CD14-positive monocyte (primary cell): ENCODE results near the gene LARGE2. TPM values are rescaled to one million over a fixed set of nuclear protein-coding genes. Genes with fewer than 3 reads are reported as not detected.

Experiments
- DNase-seq, 3 donors: peaks; one replicate each; pipeline ENCODE4 v3.0.0-alpha.2; 2011 to 2022
- H2AFZ ChIP-seq: 2 replicates; pipeline ENCODE4 v1.6.0; 2012; ENCODE audit warnings: mild to moderate bottlenecking, low read depth, low read length, inconsistent platforms; ENCODE audit not compliant: insufficient read depth, poor library complexity, severe bottlenecking
- H3K27ac ChIP-seq, 2 donors: 1 replicate in 1 of 2; 2 replicates in 1 of 2; pipeline ENCODE4 v1.5.1; 2012 to 2013; ENCODE audit warnings: low read length in 2 of 2, control low read depth in 1 of 2, inconsistent platforms in 1 of 2, low read depth in 1 of 2, mild to moderate bottlenecking in 1 of 2
- H3K27me3 ChIP-seq, 2 donors: one replicate each; pipeline versions ENCODE4 v1.6.0 to v1.6.1; 2011 to 2013; ENCODE audit warnings: low read length in 2 of 2; ENCODE audit not compliant: control insufficient read depth in 2 of 2, insufficient read depth in 2 of 2
- H3K36me3 ChIP-seq, 2 donors: replicated peaks in 1 of 2; 1 replicate in 1 of 2; 2 replicates in 1 of 2; pipeline versions ENCODE4 v1.5.1 to v1.6.1; 2012 to 2013; ENCODE audit warnings: low read length in 2 of 2, control low read depth in 1 of 2, inconsistent platforms in 1 of 2, mild to moderate bottlenecking in 1 of 2; ENCODE audit not compliant: insufficient read depth in 2 of 2, control insufficient read depth in 1 of 2
- H3K4me1 ChIP-seq, 2 donors: 1 replicate in 1 of 2; 2 replicates in 1 of 2; pipeline versions ENCODE4 v1.5.1 to v1.6.1; 2012 to 2013; ENCODE audit warnings: low read length in 2 of 2, control low read depth in 1 of 2, inconsistent platforms in 1 of 2, mild to moderate bottlenecking in 1 of 2, moderate library complexity in 1 of 2; ENCODE audit not compliant: insufficient read depth in 2 of 2, control insufficient read depth in 1 of 2
- H3K4me2 ChIP-seq: replicated peaks from 2 replicates; pipeline ENCODE3; 2012; ENCODE audit warnings: low read length, moderate library complexity, mild to moderate bottlenecking; ENCODE audit not compliant: poor library complexity, severe bottlenecking; ENCODE audit errors: extremely low read depth
- H3K4me3 ChIP-seq, 3 experiments: fragments of 200-600 bp in 1 of 3; sonication (generic) in 1 of 3; replicated peaks in 1 of 3; 1 replicate in 2 of 3; 2 replicates in 1 of 3; pipeline ENCODE4 v1.5.1; 2011 to 2013; ENCODE audit warnings: low read length in 3 of 3, mild to moderate bottlenecking in 3 of 3, control low read depth in 2 of 3, low read depth in 2 of 3, inconsistent platforms in 1 of 3, moderate library complexity in 1 of 3
- H3K79me2 ChIP-seq: 2 replicates; pipeline ENCODE4 v1.6.0; 2012; ENCODE audit warnings: mild to moderate bottlenecking, control low read depth, inconsistent platforms, low read length, moderate library complexity; ENCODE audit not compliant: insufficient read depth
- H3K9ac ChIP-seq: 2 replicates; pipeline ENCODE4 v1.6.0; 2017; ENCODE audit warnings: low read length, mild to moderate bottlenecking; ENCODE audit not compliant: insufficient read depth, poor library complexity, severe bottlenecking
- H3K9me3 ChIP-seq, 2 donors: replicated peaks in 1 of 2; 1 replicate in 1 of 2; 2 replicates in 1 of 2; pipeline versions ENCODE4 v1.5.1 to v1.6.1; 2012 to 2013; ENCODE audit warnings: low read length in 2 of 2, control low read depth in 1 of 2; ENCODE audit not compliant: control insufficient read depth in 1 of 2, insufficient read depth in 1 of 2
- H4K20me1 ChIP-seq: 2 replicates; pipeline ENCODE4 v1.6.0; 2012; ENCODE audit warnings: mild to moderate bottlenecking, low read length, control low read depth, moderate library complexity; ENCODE audit not compliant: insufficient read depth
- H3K27ac Mint-ChIP-seq, 7 donors: one replicate each; pipeline ENCODE4 v1.8.0; 2020; ENCODE audit warnings: mild to moderate bottlenecking in 7 of 7, mixed read lengths in 7 of 7, moderate library complexity in 6 of 7, inconsistent platforms in 2 of 7
- H3K27me3 Mint-ChIP-seq, 3 donors: one replicate each; pipeline ENCODE4 v1.8.0; 2021 to 2022; ENCODE audit warnings: low read depth in 3 of 3, mild to moderate bottlenecking in 3 of 3, mixed read lengths in 3 of 3, moderate library complexity in 3 of 3, inconsistent platforms in 1 of 3
- H3K36me3 Mint-ChIP-seq, 2 donors: one replicate each; pipeline ENCODE4 v1.8.0; 2020; ENCODE audit warnings: mixed read lengths in 2 of 2, inconsistent platforms in 1 of 2, mild to moderate bottlenecking in 1 of 2
- H3K4me1 Mint-ChIP-seq: one replicate; pipeline ENCODE4 v1.8.0; 2020; ENCODE audit warnings: mild to moderate bottlenecking, mixed read lengths
- H3K4me3 Mint-ChIP-seq, 2 donors: one replicate each; pipeline ENCODE4 v1.8.0; 2020; ENCODE audit warnings: mild to moderate bottlenecking in 2 of 2, mixed read lengths in 2 of 2, moderate library complexity in 1 of 2
- H3K9me3 Mint-ChIP-seq, 7 donors: one replicate each; pipeline ENCODE4 v1.8.0; 2020 to 2022; ENCODE audit warnings: mixed read lengths in 7 of 7, mild to moderate bottlenecking in 6 of 7, moderate library complexity in 6 of 7, inconsistent platforms in 2 of 7
- WGBS: methylation state at CpG from one replicate; pipeline ENCODE4 v1.1.5; 2013; ENCODE audit warnings: missing lambda C conversion rate; ENCODE audit not compliant: insufficient coverage; 5-methylcytosine and 5-hydroxymethylcytosine counted together
- intact Hi-C, 2 donors: fragments of 100-400 bp; cut with micrococcal nuclease; formaldehyde crosslinking; loops; one replicate each; pipeline versions ENCODE4 v1.15.0 to v1.15.1; 2023
- polyA plus RNA-seq, 3 donors: library from polyadenylated mRNA; depleted of rRNA in 1 of 3; unstranded in 2 of 3; stranded (reverse) in 1 of 3; fragments of 300-500 nt in 2 of 3; fragments of >200 nt in 1 of 3; fragmentation: Illumina TruSeq in 2 of 3; gene quantifications; 1 replicate in 2 of 3; 2 replicates in 1 of 3; pipeline ENCODE4 v1.2.3, GENCODE V29; 2012 to 2021
- TF ChIP-seq, protein P1 (sequence below): fragments of 200-600 bp; IDR thresholded peaks from one replicate; pipeline ENCODE4 v1.8.0; 2022; ENCODE audit warnings: antibody characterized with exemption, mild to moderate bottlenecking

LARGE2 gene
- polyA plus RNA-seq, 3 donors, result 0.12 TPM; not detected in 2

DNA sequence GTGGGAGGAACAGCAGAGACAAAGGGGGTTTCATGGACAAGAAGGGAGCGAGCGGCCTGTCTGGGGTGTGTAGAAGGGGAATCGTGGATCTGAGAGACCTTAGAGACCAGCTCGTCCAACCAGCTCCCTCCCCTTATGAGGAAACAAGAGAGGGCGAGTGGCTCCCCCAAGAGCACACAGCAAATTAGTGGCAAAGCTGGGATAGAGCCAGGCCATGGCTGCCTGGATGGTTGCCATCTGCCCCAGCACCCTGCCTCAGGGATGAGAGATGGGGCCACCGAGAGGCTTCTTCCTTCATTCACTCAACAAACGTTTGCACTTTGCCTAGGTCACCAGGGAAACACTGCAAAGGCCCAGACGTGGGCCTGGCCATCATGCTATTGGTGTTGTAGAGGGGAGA lies 32.9 kb upstream of the LARGE2 start:
- Mint-ChIP-seq H3K4me3 (no peak overlapping the region), H3K27ac (no peak overlapping the region), H3K9me3 (peaks cover 0 to 5% (median 0%) of the 10 kb centered on the region in 7 donors), H3K36me3 (no peaks in the 10 kb centered on the region), H3K27me3 (peaks cover 20 to 51% (median 33%) of the 10 kb centered on the region in 3 donors), H3K4me1 (peaks cover 3% of the 10 kb centered on the region)
- DNase-seq, result no peak
- H3K9me3 ChIP-seq, result no peaks in the 10 kb centered on the region
- no peak overlapping the region for H3K4me2 ChIP-seq
- H3K36me3 ChIP-seq, result no peaks in the 10 kb centered on the region
- peaks cover 14 to 28% of the 10 kb centered on the region in 2 donors for H3K27me3 ChIP-seq
- no peak overlapping the region for H3K4me3 ChIP-seq
- H3K9ac ChIP-seq, result no peak overlapping the region
- no peak overlapping the region for H3K27ac ChIP-seq
- 100% methylated on average over 3 of the region's 8 CpGs for WGBS
- intact Hi-C loops, result no loop called here
- H3K4me1 ChIP-seq, result peaks cover 5 to 6% of the 10 kb centered on the region in 2 donors
- H3K79me2 ChIP-seq, result no peaks in the 10 kb centered on the region
- peaks cover 16% of the 10 kb centered on the region for H4K20me1 ChIP-seq
- TF ChIP-seq, protein P1, sequence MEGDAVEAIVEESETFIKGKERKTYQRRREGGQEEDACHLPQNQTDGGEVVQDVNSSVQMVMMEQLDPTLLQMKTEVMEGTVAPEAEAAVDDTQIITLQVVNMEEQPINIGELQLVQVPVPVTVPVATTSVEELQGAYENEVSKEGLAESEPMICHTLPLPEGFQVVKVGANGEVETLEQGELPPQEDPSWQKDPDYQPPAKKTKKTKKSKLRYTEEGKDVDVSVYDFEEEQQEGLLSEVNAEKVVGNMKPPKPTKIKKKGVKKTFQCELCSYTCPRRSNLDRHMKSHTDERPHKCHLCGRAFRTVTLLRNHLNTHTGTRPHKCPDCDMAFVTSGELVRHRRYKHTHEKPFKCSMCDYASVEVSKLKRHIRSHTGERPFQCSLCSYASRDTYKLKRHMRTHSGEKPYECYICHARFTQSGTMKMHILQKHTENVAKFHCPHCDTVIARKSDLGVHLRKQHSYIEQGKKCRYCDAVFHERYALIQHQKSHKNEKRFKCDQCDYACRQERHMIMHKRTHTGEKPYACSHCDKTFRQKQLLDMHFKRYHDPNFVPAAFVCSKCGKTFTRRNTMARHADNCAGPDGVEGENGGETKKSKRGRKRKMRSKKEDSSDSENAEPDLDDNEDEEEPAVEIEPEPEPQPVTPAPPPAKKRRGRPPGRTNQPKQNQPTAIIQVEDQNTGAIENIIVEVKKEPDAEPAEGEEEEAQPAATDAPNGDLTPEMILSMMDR, result no peak
- no peak overlapping the region for H2AFZ ChIP-seq

GRCh38 chr11:45889966-45890365 lies 32.5 kb upstream of the LARGE2 start:
- no peak for DNase-seq
- 90% methylated on average over 7 of the region's 9 CpGs for WGBS
- Histone ChIP-seq H3K27ac (no peak overlapping the region), H3K9ac (no peak overlapping the region), H3K36me3 (no peaks in the 10 kb centered on the region), H3K9me3 (no peaks in the 10 kb centered on the region), H4K20me1 (peaks cover 12% of the 10 kb centered on the region), H3K4me3 (no peak overlapping the region), H2AFZ (no peak overlapping the region), H3K4me2 (no peak overlapping the region), H3K27me3 (peaks cover 14 to 26% of the 10 kb centered on the region in 2 donors), H3K4me1 (peaks cover 5 to 6% of the 10 kb centered on the region in 2 donors), H3K79me2 (no peaks in the 10 kb centered on the region)
- intact Hi-C loops, result no loop called here
- no peaks in the 10 kb centered on the region for H3K36me3 Mint-ChIP-seq
- H3K27ac Mint-ChIP-seq, result no peak overlapping the region
- H3K4me3 Mint-ChIP-seq, result no peak overlapping the region
- H3K4me1 Mint-ChIP-seq, result peaks cover 3% of the 10 kb centered on the region
- TF ChIP-seq, protein P1, result no peak
- peaks cover 0 to 3% (median 0%) of the 10 kb centered on the region in 7 donors for H3K9me3 Mint-ChIP-seq
- H3K27me3 Mint-ChIP-seq, result peaks cover 18 to 49% (median 30%) of the 10 kb centered on the region in 3 donors
